ENCODE results near the gene FOXP3.

The FOXP3 gene

DNA sequence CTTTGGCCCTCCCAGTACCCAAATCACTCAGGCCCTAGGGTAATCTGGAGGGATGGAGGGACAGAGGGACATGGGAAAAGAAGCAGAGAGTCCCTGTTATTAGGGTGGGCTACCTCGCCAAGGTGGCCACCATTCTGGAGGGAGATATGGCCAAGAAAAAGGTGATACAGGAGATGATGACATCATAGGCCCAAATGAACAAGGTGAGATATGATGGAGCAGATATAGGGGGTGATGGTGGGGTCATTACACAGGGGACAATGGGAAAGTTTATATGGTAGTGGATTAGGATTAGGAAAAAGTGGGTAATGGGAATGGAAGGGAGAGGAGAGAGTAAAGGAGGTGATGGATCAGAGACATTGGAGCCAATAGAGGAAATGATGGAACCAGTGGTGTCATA, 51.6 kb downstream of the FOXP3 start:
- no peak for DNase-seq

DNA sequence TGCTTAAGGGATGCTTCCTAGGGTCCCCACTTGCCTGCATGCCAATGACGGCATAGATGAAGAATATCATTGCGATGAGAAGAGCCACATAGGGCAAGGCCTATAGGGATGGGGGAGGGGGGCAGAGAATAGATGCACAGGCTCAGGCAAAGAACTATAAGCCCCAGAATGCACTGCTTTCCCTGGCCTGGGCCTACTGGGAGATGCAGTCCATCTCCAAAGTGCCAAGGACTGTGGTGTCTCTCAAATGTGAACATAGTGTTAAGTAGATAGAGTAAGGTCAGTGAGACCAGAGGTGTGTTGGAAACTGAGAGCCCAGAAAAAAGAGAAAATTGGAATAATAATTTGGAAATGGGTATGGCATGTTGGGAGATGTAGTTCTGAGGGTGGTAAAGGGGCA, 52.3 kb downstream of the FOXP3 start:
- DNase-seq, result no peak

DNA sequence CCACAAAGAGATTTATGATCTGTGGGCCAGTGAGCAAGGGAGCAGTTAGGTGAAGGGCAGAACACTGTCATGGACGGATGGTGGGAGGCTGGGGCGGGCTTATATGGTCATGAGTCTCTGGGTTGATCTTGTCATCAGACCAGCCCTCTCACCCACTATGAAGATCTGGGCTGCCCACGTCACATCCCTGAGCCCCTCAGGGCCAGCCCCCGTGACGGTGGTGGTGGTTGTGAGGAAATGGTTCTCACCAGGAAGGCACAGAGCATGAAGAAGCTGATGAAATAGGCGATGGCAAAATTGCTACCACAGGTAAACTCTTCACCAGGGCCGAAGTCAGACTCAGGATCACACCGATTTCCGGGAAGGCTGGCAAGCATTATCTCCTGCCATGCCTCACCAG, 53.4 kb downstream of the FOXP3 start:
- DNase-seq, result no peak

DNA sequence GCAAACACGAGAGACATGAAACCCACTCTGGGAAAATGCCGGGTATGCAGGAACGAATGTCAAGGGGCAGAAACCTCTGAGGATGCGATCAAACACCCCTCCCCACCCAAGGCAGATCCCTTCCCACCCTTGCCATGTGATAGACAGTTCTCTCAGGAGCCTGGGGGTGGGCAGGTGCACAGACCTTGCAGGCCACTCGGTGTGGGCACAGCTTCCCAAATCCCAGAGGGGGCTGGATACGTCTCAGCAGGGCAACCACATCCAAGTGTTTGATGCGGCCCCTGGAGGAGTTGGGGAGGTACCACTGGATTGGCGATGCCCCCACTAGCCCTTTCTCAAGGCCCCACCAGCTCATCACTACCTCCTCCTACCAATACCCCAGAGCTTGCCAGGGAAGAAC, 54.1 kb downstream of the FOXP3 start:
- DNase-seq, result no peak

DNA sequence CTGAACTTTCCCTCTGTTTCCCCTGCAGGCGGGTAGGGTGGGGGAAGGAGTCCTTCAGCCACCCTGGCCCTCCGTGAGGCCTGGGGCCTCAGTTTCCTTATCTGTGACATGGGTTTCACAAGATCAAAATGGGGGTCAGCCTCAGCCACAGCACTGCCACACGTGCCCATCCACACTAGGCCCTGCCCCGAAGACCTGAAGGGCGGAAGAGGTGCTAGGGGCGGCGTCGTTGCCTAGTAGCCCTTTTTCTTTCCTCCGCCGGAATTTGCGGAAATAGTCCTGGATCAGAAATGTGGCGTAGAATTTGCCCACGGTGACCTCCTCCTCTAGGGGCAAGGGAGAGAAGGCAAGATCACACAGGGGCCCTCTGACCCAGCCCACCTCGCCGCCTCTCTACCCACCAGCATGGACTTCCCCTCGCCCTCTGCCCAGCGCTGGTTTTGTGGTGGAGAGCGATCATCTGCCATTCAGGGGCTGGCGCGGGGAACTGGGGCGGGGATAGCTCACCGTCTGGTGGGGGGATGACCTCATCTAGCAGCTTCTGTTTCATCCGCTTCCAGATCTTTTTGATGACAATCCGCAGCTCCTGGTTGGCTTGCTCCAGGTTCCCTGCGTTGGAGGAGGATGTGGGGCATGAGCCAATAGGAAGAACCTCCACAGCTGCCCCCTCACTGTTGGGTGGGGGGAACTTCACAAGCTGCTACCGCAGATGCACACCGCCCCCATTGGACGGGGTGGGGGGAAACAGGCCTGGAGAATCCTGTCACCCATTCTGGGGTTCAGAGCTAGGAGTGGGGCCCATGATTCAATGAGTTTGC, 54.9 kb downstream of the FOXP3 start:
- DNase-seq, result no peak

DNA sequence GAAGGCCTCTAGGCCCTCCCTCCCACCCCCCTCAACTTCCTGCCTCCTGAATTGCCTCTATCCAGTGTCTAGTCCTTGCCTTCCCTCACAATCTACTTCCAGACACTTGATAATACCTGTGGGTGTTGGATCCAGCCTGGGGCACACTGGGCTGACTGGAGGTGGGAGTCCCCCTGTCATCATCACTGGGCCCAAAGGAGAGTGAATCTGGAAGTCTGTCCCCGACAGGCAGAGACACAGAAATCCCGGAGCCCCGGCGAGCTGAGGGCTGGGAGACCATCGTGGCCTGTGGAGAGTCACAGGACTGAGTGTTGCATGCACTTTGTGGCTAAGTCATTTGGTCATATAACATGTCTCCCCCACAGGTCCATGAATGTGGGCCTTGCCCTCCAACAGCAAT, 56.1 kb downstream of the FOXP3 start:
- no peak for DNase-seq

DNA sequence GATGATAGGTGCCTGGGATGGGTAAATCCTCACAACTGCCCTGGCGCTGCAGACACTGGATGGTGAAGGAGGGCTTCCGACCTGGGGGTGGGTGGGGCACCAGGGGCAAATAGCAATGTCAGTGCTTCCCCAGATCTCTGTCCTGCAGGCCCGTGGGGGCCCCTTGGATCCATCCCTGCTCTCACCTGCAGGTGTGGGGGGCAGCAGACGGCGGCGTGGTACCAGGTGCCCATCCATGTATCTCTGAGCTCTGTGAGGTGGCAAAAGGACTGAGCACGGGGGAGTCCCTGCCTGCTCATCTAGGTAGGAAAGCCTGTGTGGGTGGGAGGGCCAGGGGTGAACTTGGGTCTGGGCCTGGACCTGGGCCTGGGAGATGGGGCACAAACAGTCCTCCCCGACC, 58.0 kb downstream of the FOXP3 start:
- no peak for DNase-seq

DNA sequence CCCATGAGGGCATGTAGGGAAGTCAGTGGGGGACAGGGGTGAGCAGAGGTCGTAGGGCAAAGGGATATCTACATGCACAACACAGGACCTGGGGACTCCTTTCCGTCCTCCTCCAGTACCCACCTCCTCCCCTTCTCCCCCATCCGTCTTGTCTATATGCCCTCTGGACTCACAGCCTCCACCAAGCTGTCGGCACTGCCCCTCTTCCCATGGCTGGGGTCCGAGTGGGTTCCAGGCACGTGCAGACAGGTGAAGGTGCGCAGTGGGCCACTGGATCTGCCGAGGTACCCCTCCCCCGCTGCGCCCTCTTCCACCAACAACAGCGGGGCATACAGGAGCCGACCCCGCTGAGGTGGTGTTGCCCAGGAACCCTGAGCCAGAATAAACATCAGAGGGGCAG, 59.1 kb downstream of the FOXP3 start:
- no peak for DNase-seq

DNA sequence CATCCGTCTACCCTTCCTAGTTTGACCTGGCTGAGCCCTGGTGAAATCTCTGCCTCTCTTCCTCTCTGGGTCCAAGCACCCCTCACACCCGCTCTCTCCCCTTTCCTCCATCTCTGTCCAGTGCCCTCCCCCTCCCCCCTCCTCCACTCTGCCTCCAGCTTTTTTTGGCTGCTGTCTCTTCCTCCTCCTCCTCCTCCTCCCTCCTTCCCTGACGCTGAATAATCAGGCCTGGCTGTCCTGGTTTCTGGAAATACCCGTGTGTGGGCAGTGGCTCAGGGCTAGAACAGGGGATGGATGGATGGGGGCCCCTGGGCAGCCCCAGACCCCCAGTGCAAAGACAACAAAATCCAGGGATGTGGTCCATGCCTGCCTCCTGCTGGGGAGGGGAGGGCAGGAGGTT, 59.8 kb downstream of the FOXP3 start:
- DNase-seq, result no peak

DNA sequence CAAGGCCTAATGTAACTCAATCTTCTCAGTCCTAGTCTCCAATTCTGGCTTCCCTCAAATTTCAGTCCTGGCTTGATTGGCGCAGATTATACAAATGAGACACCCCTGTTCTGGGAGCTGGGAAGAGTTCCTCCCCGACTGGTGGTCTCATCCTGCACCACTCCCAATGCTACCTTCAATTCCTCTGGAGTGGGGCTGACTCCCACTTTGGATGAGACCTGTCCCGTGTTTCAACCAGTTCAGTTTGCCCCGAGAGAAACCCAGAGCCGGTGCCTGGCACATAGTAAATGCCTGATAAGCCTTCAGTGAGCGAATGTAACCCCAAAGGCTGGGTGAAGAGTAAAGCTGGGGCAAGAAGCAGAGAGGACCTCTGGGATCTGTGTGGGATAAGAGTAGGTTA, 60.5 kb downstream of the FOXP3 start:
- DNase-seq, result no peak

DNA sequence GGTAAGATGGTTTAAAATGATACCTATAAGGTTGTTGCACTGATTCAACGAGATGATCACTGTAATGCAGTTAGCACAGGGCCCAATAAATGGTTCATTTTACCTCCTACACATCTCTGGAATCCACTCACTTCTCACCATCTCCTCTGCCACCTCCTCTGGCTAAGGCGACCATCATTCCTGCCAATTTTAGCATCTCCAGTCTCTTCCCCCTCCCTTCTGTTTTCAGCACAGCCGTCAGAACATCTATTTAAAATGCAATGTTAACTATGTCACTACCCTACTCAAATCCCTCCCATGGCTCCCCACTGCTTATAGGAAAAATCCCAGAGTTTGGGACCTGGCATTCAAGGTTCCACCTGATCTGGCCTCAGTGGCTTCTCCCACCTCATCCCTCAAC, 61.0 kb downstream of the FOXP3 start:
- DNase-seq, result no peak

DNA sequence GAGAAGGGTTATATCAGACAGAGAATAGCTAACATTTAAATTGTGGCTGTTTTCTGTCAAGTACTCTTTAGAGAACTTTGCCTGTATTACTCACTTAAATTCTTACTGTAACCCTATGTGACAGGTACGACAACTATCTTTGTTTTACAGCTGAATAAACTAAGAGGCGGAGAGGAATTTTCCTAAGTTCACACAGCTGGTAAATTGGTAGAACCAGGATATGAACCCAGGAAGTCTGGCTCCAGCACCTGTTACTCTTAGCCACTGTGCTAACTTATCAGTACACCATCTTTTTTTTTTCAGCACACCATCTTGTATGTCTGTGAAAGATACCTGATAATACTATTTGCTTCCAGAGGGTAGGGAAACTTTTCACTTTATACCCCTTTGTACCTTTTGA, 62.5 kb downstream of the FOXP3 start:
- no peak for DNase-seq

Data from NCI-H1092 treated with DMSO at 0.1 percent for 48 hours (cell line).